Esophagus muscularis mucosa (tissue), 4 donors: Measurements from ENCODE around the gene TRIM7.

ENCODE experiments used
- CTCF ChIP-seq, 3 experiments: fragments of 200-600 bp in 2 of 3; fragments of 450-650 bp in 1 of 3; sonication (generic) in 2 of 3; IDR thresholded peaks; one replicate each; pipeline ENCODE4 v1.5.1; 2017 to 2019; ENCODE audit warnings: antibody characterized with exemption in 3 of 3, mild to moderate bottlenecking in 2 of 3, moderate library complexity in 1 of 3
- EP300 ChIP-seq: sonication (generic); formaldehyde crosslinking; IDR thresholded peaks from one replicate; pipeline ENCODE4 v1.6.1; 2017; ENCODE audit warnings: antibody characterized with exemption
- POLR2A ChIP-seq: fragments of 450-650 bp; IDR thresholded peaks from one replicate; pipeline ENCODE4 v1.6.1; 2017; ENCODE audit warnings: antibody characterized with exemption, moderate library complexity, mild to moderate bottlenecking, low read depth
- POLR2AphosphoS5 ChIP-seq, 2 donors: sonication (generic); formaldehyde crosslinking; IDR thresholded peaks; one replicate each; pipeline ENCODE4 v1.6.1; 2017; ENCODE audit warnings: antibody characterized with exemption in 2 of 2

- TF ChIP-seq EP300: no peak
- no peak for TF ChIP-seq CTCF (IDR thresholded peaks at IDR 0.05)
- TF ChIP-seq POLR2AphosphoS5 (IDR thresholded peaks at IDR 0.05): no peak
- TF ChIP-seq POLR2A: no peak
Measured at GRCh38 chr5:181221105-181221791, 16.3 kb upstream of the TRIM7 start.
